ENCODE measurements around the gene BCL2L12.

DNA sequence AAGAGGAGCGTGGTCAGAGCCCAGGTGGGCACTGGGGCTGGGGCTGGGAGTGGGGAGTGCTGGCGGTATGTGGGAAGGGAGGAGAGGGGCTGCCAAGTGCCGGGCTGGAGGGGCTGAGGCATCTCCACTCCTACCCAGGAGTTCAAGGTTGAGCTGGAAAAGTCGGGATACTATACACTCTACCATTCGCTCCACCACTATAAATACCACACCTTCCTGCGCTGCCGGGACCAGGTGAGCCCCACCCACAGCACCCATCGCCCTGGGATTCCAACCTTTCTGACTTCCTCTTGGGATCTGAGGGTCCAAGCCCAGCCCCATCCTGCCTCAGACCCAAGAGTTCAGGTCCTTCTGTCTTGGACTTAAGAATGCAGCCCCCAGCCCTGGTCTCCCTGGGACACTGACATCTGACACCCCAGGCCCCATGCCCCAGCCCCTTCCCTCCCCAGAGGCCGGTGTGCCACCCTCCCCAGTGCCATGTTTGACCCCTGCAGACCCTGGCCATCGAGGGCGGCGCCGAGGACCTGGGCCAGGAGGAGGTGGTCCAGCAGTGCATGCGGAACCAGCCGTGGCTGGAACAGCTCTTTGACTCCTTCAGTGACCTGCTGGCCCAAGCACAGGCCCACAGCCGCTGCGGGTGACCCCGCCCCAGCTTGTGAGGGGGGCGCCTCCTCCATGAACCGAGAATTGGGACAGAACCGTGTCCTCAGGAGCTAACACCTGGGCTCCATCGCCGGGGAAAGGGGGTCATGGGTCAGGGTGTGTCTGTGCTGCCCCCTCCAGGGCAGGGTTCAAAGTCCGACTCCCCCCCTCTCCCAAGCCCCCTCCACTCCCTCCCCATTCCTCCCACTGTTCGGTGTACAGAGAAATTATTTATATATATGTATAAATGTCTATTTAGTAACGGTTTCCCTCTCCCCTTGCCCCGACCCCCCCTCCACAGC lies 40.5 kb upstream of the BCL2L12 start:
- TF ChIP-seq, protein P1, sequence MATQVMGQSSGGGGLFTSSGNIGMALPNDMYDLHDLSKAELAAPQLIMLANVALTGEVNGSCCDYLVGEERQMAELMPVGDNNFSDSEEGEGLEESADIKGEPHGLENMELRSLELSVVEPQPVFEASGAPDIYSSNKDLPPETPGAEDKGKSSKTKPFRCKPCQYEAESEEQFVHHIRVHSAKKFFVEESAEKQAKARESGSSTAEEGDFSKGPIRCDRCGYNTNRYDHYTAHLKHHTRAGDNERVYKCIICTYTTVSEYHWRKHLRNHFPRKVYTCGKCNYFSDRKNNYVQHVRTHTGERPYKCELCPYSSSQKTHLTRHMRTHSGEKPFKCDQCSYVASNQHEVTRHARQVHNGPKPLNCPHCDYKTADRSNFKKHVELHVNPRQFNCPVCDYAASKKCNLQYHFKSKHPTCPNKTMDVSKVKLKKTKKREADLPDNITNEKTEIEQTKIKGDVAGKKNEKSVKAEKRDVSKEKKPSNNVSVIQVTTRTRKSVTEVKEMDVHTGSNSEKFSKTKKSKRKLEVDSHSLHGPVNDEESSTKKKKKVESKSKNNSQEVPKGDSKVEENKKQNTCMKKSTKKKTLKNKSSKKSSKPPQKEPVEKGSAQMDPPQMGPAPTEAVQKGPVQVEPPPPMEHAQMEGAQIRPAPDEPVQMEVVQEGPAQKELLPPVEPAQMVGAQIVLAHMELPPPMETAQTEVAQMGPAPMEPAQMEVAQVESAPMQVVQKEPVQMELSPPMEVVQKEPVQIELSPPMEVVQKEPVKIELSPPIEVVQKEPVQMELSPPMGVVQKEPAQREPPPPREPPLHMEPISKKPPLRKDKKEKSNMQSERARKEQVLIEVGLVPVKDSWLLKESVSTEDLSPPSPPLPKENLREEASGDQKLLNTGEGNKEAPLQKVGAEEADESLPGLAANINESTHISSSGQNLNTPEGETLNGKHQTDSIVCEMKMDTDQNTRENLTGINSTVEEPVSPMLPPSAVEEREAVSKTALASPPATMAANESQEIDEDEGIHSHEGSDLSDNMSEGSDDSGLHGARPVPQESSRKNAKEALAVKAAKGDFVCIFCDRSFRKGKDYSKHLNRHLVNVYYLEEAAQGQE (IDR thresholded peaks at IDR 0.05; ENCODE audit: insufficient read depth in 1 of 2, low read depth in 2 of 2, low read length in 2 of 2), result no peak
- no peak for TF ChIP-seq POLR2AphosphoS5 (IDR thresholded peaks at IDR 0.05; ENCODE audit: low read depth, low read length)

Measured in PFSK-1 (cell line).